ENCODE measurements around the gene ZNF396. TPM values are rescaled to one million over a fixed set of nuclear protein-coding genes. Genes with fewer than 3 reads are reported as not detected.

ZNF396 gene
- total and polyA plus RNA-seq, 2 experiments from 2014 or later, result 0.31 to 0.36 TPM

DNA sequence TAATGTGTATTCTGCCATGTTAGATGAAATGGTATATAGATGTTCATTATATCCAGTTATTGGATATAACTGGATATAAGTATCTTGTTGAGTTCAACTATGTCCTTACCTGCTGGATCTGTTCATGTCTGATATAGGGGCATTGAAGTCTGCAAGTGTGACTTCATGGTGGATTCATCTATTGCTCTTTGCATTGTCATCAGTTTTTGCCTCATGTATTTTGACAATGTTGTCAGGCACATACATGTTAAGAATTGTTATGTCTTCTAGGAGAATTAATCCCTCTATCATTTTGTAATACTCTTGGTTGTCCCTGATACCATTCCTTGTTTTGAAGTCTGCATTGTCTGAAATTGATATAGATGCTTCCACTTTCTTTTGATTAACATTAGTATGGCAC is 48.3 kb downstream of the ZNF396 start:
- no peaks in the 10 kb centered on the region for H3K27me3 Mint-ChIP-seq (ENCODE audit: insufficient read depth, low read depth, poor library complexity)
- Histone ChIP-seq H3K27ac (ENCODE audit: low read depth) (no peak overlapping the region), H3K4me1 (ENCODE audit: insufficient read depth) (peaks cover 8% of the 10 kb centered on the region), H4K20me1 (replicated peaks; ENCODE audit: insufficient read depth) (0 out of 2 replicates have a peak, but pooled peaks cover 4% of the 10 kb centered on the region), H3K27me3 (ENCODE audit: insufficient read depth) (no peaks in the 10 kb centered on the region), H2AFZ (no peak overlapping the region), H3K79me2 (replicated peaks; ENCODE audit: insufficient read depth) (no peaks in the 10 kb centered on the region), H3K4me3 (no peak overlapping the region), H3F3A (replicated peaks; ENCODE audit: low read depth) (no peaks in the 10 kb centered on the region), H3K4me2 (no peak overlapping the region), H3K9me2 (ENCODE audit: insufficient read depth) (no peaks in the 10 kb centered on the region), H3K36me3 (ENCODE audit: insufficient read depth) (no peaks in the 10 kb centered on the region)
- TF ChIP-seq NANOG (IDR thresholded peaks at IDR 0.05; ENCODE audit: borderline replicate concordance) (no peak), ZNF331 (CRISPR knock-in tag; IDR thresholded peaks at IDR 0.05; ENCODE audit: low read depth) (no peak), ZNF114 (CRISPR knock-in tag; IDR thresholded peaks at IDR 0.05) (no peak), EZH2 (IDR thresholded peaks at IDR 0.05; ENCODE audit: low read depth, unreplicated experiment) (no peak), POLR2AphosphoS5 (IDR thresholded peaks at IDR 0.05; ENCODE audit: low read depth) (no peak), STAT1 (IDR thresholded peaks at IDR 0.05; ENCODE audit: unreplicated experiment) (no peak), EZH2phosphoT487 (IDR thresholded peaks at IDR 0.05; ENCODE audit: unreplicated experiment) (no peak), CREB1 (CRISPR knock-in tag; IDR thresholded peaks at IDR 0.05; ENCODE audit: low read depth) (no peak)
- TF ChIP-seq, protein P1, sequence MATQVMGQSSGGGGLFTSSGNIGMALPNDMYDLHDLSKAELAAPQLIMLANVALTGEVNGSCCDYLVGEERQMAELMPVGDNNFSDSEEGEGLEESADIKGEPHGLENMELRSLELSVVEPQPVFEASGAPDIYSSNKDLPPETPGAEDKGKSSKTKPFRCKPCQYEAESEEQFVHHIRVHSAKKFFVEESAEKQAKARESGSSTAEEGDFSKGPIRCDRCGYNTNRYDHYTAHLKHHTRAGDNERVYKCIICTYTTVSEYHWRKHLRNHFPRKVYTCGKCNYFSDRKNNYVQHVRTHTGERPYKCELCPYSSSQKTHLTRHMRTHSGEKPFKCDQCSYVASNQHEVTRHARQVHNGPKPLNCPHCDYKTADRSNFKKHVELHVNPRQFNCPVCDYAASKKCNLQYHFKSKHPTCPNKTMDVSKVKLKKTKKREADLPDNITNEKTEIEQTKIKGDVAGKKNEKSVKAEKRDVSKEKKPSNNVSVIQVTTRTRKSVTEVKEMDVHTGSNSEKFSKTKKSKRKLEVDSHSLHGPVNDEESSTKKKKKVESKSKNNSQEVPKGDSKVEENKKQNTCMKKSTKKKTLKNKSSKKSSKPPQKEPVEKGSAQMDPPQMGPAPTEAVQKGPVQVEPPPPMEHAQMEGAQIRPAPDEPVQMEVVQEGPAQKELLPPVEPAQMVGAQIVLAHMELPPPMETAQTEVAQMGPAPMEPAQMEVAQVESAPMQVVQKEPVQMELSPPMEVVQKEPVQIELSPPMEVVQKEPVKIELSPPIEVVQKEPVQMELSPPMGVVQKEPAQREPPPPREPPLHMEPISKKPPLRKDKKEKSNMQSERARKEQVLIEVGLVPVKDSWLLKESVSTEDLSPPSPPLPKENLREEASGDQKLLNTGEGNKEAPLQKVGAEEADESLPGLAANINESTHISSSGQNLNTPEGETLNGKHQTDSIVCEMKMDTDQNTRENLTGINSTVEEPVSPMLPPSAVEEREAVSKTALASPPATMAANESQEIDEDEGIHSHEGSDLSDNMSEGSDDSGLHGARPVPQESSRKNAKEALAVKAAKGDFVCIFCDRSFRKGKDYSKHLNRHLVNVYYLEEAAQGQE (IDR thresholded peaks at IDR 0.05; ENCODE audit: unreplicated experiment), result no peak
- TF ChIP-seq, protein P2, sequence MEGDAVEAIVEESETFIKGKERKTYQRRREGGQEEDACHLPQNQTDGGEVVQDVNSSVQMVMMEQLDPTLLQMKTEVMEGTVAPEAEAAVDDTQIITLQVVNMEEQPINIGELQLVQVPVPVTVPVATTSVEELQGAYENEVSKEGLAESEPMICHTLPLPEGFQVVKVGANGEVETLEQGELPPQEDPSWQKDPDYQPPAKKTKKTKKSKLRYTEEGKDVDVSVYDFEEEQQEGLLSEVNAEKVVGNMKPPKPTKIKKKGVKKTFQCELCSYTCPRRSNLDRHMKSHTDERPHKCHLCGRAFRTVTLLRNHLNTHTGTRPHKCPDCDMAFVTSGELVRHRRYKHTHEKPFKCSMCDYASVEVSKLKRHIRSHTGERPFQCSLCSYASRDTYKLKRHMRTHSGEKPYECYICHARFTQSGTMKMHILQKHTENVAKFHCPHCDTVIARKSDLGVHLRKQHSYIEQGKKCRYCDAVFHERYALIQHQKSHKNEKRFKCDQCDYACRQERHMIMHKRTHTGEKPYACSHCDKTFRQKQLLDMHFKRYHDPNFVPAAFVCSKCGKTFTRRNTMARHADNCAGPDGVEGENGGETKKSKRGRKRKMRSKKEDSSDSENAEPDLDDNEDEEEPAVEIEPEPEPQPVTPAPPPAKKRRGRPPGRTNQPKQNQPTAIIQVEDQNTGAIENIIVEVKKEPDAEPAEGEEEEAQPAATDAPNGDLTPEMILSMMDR (conservative IDR thresholded peaks at IDR 0.05; ENCODE audit: low read depth in 2 of 2), result no peak
- TF ChIP-seq, protein P3, sequence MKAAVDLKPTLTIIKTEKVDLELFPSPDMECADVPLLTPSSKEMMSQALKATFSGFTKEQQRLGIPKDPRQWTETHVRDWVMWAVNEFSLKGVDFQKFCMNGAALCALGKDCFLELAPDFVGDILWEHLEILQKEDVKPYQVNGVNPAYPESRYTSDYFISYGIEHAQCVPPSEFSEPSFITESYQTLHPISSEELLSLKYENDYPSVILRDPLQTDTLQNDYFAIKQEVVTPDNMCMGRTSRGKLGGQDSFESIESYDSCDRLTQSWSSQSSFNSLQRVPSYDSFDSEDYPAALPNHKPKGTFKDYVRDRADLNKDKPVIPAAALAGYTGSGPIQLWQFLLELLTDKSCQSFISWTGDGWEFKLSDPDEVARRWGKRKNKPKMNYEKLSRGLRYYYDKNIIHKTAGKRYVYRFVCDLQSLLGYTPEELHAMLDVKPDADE (IDR thresholded peaks at IDR 0.05), result no peak
- TF ChIP-seq, protein P4, sequence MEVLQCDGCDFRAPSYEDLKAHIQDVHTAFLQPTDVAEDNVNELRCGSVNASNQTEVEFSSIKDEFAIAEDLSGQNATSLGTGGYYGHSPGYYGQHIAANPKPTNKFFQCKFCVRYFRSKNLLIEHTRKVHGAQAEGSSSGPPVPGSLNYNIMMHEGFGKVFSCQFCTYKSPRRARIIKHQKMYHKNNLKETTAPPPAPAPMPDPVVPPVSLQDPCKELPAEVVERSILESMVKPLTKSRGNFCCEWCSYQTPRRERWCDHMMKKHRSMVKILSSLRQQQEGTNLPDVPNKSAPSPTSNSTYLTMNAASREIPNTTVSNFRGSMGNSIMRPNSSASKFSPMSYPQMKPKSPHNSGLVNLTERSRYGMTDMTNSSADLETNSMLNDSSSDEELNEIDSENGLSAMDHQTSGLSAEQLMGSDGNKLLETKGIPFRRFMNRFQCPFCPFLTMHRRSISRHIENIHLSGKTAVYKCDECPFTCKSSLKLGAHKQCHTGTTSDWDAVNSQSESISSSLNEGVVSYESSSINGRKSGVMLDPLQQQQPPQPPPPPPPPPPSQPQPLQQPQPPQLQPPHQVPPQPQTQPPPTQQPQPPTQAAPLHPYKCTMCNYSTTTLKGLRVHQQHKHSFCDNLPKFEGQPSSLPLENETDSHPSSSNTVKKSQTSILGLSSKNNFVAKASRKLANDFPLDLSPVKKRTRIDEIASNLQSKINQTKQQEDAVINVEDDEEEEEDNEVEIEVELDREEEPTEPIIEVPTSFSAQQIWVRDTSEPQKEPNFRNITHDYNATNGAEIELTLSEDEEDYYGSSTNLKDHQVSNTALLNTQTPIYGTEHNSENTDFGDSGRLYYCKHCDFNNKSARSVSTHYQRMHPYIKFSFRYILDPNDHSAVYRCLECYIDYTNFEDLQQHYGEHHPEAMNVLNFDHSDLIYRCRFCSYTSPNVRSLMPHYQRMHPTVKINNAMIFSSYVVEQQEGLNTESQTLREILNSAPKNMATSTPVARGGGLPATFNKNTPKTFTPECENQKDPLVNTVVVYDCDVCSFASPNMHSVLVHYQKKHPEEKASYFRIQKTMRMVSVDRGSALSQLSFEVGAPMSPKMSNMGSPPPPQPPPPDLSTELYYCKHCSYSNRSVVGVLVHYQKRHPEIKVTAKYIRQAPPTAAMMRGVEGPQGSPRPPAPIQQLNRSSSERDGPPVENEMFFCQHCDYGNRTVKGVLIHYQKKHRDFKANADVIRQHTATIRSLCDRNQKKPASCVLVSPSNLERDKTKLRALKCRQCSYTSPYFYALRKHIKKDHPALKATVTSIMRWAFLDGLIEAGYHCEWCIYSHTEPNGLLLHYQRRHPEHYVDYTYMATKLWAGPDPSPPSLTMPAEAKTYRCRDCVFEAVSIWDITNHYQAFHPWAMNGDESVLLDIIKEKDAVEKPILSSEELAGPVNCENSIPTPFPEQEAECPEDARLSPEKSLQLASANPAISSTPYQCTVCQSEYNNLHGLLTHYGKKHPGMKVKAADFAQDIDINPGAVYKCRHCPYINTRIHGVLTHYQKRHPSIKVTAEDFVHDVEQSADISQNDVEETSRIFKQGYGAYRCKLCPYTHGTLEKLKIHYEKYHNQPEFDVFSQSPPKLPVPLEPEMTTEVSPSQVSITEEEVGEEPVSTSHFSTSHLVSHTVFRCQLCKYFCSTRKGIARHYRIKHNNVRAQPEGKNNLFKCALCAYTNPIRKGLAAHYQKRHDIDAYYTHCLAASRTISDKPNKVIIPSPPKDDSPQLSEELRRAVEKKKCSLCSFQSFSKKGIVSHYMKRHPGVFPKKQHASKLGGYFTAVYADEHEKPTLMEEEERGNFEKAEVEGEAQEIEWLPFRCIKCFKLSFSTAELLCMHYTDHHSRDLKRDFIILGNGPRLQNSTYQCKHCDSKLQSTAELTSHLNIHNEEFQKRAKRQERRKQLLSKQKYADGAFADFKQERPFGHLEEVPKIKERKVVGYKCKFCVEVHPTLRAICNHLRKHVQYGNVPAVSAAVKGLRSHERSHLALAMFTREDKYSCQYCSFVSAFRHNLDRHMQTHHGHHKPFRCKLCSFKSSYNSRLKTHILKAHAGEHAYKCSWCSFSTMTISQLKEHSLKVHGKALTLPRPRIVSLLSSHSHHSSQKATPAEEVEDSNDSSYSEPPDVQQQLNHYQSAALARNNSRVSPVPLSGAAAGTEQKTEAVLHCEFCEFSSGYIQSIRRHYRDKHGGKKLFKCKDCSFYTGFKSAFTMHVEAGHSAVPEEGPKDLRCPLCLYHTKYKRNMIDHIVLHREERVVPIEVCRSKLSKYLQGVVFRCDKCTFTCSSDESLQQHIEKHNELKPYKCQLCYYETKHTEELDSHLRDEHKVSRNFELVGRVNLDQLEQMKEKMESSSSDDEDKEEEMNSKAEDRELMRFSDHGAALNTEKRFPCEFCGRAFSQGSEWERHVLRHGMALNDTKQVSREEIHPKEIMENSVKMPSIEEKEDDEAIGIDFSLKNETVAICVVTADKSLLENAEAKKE (CRISPR knock-in tag; IDR thresholded peaks at IDR 0.05), result no peak
- DNase-seq (ENCODE audit: low spot score), result no peak
- peaks cover 15% of the 10 kb centered on the region for H3K4me1 Mint-ChIP-seq
- H3K27ac Mint-ChIP-seq, result no peak overlapping the region
- peaks cover 16% of the 10 kb centered on the region; the same call in 2 of the 3 replicates for H3K36me3 Mint-ChIP-seq (ENCODE audit: low read depth)
- H3K9me3 Mint-ChIP-seq, result no peaks in the 10 kb centered on the region
- no peak for ATAC-seq
- no peak overlapping the region for H3K4me3 Mint-ChIP-seq

Measured in GM23338 (cell line).